WTC11 (cell line): ENCODE results near the gene S100A8. TPM values are rescaled to one million over a fixed set of nuclear protein-coding genes. Genes with fewer than 3 reads are reported as not detected.
"Not testable (repeated sequence)": the region's sequence is repeated elsewhere in the genome, so short reads cannot be mapped to it uniquely, and the experiment has no call there.

ENCODE experiments used
- ATAC-seq: fragments of 200-7000 bp; cut with Tn5 transposase; 2 replicates; pipeline ENCODE4 v1.10.0; 2021; ENCODE audit warnings: mild to moderate bottlenecking, moderate library complexity
- CTCF ChIA-PET: fragments of 300-600 bp; sonication (Branson Sonifier 250); formaldehyde crosslinking; loops from one replicate; lab custom pipeline; 2021; ENCODE audit warnings: antibody characterized with exemption; lab: Charles Lee
- POLR2A ChIA-PET: fragments of 350-600 bp; sonication (Branson Sonifier 250); formaldehyde crosslinking; loops from one replicate; lab custom pipeline; 2021; ENCODE audit warnings: antibody characterized with exemption; lab: Charles Lee
- DNase-seq: peaks from one replicate; pipeline ENCODE4 v3.0.0; 2021; ENCODE audit warnings: low spot score
- H3K27ac Mint-ChIP-seq: 2 replicates; pipeline ENCODE4 v1.8.0; 2021; ENCODE audit warnings: mixed read lengths
- H3K27me3 Mint-ChIP-seq: 2 replicates; pipeline ENCODE4 v1.8.0; 2021; ENCODE audit warnings: low read depth, mild to moderate bottlenecking, moderate library complexity, mixed read lengths
- H3K36me3 Mint-ChIP-seq: 2 replicates; pipeline ENCODE4 v1.8.0; 2021; ENCODE audit warnings: mixed read lengths
- H3K4me1 Mint-ChIP-seq: 2 replicates; pipeline ENCODE4 v1.8.0; 2022; ENCODE audit warnings: mixed read lengths
- H3K4me3 Mint-ChIP-seq: 2 replicates; pipeline ENCODE4 v1.8.0; 2021; ENCODE audit warnings: mild to moderate bottlenecking, moderate library complexity, mixed read lengths
- H3K9me3 Mint-ChIP-seq: 2 replicates; pipeline ENCODE4 v1.8.0; 2021; ENCODE audit warnings: mixed read lengths
- E2F4 ChIP-seq: sonication (generic); formaldehyde crosslinking; IDR thresholded peaks from 2 replicates; pipeline ENCODE4 v1.8.1; 2022; ENCODE audit warnings: low read depth, mild to moderate bottlenecking, moderate library complexity, missing genetic modification reagents, borderline replicate concordance
- EMX1 ChIP-seq: fragments of 250-450 bp; sonication (Bioruptor Pico); IDR thresholded peaks from 2 replicates; pipeline ENCODE4 v1.8.0; 2021; ENCODE audit warnings: mild to moderate bottlenecking
- ETV6 ChIP-seq: sonication (generic); formaldehyde crosslinking; IDR thresholded peaks from 2 replicates; pipeline ENCODE4 v1.8.1; 2022; ENCODE audit warnings: mild to moderate bottlenecking, missing genetic modification reagents
- GTF2I ChIP-seq: fragments of 250-450 bp; sonication (Bioruptor Pico); conservative IDR thresholded peaks from 2 replicates; pipeline ENCODE4 v1.4.0; 2021; ENCODE audit warnings: mild to moderate bottlenecking
- JAZF1 ChIP-seq: fragments of 250-450 bp; sonication (Bioruptor Pico); IDR thresholded peaks from 2 replicates; pipeline ENCODE4 v1.9.0; 2021; ENCODE audit warnings: moderate library complexity, mild to moderate bottlenecking, inconsistent platforms
- MXD4 ChIP-seq: fragments of 250-450 bp; sonication (Bioruptor Pico); IDR thresholded peaks from 2 replicates; pipeline ENCODE4 v1.8.0; 2021; ENCODE audit warnings: mild to moderate bottlenecking, moderate library complexity, borderline replicate concordance
- NR2C2 ChIP-seq: sonication (generic); formaldehyde crosslinking; IDR thresholded peaks from 2 replicates; pipeline ENCODE4 v1.8.0; 2022; ENCODE audit warnings: mild to moderate bottlenecking, missing genetic modification reagents
- PRDM15 ChIP-seq: sonication (generic); formaldehyde crosslinking; IDR thresholded peaks from 2 replicates; pipeline ENCODE4 v1.8.0; 2022; ENCODE audit warnings: missing genetic modification reagents
- PRRX2 ChIP-seq: fragments of 250-450 bp; sonication (Bioruptor Pico); IDR thresholded peaks from 2 replicates; pipeline ENCODE4 v1.8.0; 2021; ENCODE audit warnings: mild to moderate bottlenecking
- RORB ChIP-seq: fragments of 250-450 bp; sonication (Bioruptor Pico); IDR thresholded peaks from 2 replicates; pipeline ENCODE4 v1.9.0; 2021; ENCODE audit warnings: mild to moderate bottlenecking
- TP53 ChIP-seq: sonication (generic); formaldehyde crosslinking; IDR thresholded peaks from 2 replicates; pipeline ENCODE4 v1.8.1; 2023; ENCODE audit warnings: mild to moderate bottlenecking, missing genetic modification reagents
- ZNF219 ChIP-seq: sonication (generic); formaldehyde crosslinking; IDR thresholded peaks from 2 replicates; pipeline ENCODE4 v1.8.0; 2023; ENCODE audit warnings: missing genetic modification reagents, mild to moderate bottlenecking, borderline replicate concordance
- ZNF232 ChIP-seq: sonication (generic); formaldehyde crosslinking; IDR thresholded peaks from 2 replicates; pipeline ENCODE4 v1.8.0; 2022; ENCODE audit warnings: mild to moderate bottlenecking, missing genetic modification reagents
- total RNA-seq: library from RNA; stranded (reverse); gene quantifications from 3 replicates; pipeline ENCODE4 v1.2.3, GENCODE V29; 2021
- TF ChIP-seq, protein P1 (sequence below): sonication (generic); formaldehyde crosslinking; IDR thresholded peaks from 2 replicates; pipeline ENCODE4 v1.8.0; 2022; ENCODE audit warnings: mild to moderate bottlenecking, missing genetic modification reagents
- TF ChIP-seq, protein P2 (sequence below): sonication (generic); formaldehyde crosslinking; IDR thresholded peaks from 2 replicates; pipeline ENCODE4 v1.8.1; 2023; ENCODE audit warnings: mild to moderate bottlenecking, missing genetic modification reagents, moderate library complexity

S100A8 gene
- total RNA-seq, 1 experiment from 2014 or later: not detected

GRCh38 chr1:153347856-153348255, 43.0 kb downstream of the S100A8 start:
- H3K27me3 Mint-ChIP-seq: peaks cover 20% of the 10 kb centered on the region
- H3K4me1 Mint-ChIP-seq: peaks cover 12% of the 10 kb centered on the region
- H3K36me3 Mint-ChIP-seq: no peaks in the 10 kb centered on the region
- ChIA-PET POLR2A (no interaction called here), CTCF (interaction anchor here (0.9 to 2.4 kb wide), 8 partner anchors 10 to 311 kb away, joined by 3 to 33 read pairs (median 5); partner anchors contain the start of genes S100A9 and SNAPIN)
- TF ChIP-seq ZNF232 (no peak), MXD4 (no peak), ETV6 (CRISPR knock-in tag) (no peak), RORB (CRISPR knock-in tag) (no peak), PRDM15 (CRISPR knock-in tag) (no peak), NR2C2 (CRISPR knock-in tag) (no peak), E2F4 (no peak), GTF2I (CRISPR knock-in tag) (no peak), TP53 (CRISPR knock-in tag) (no peak), ZNF219 (CRISPR knock-in tag) (no peak)
- TF ChIP-seq, protein P1, sequence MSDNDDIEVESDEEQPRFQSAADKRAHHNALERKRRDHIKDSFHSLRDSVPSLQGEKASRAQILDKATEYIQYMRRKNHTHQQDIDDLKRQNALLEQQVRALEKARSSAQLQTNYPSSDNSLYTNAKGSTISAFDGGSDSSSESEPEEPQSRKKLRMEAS (CRISPR knock-in tag): no peak
- TF ChIP-seq, protein P2, sequence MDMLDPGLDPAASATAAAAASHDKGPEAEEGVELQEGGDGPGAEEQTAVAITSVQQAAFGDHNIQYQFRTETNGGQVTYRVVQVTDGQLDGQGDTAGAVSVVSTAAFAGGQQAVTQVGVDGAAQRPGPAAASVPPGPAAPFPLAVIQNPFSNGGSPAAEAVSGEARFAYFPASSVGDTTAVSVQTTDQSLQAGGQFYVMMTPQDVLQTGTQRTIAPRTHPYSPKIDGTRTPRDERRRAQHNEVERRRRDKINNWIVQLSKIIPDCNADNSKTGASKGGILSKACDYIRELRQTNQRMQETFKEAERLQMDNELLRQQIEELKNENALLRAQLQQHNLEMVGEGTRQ (CRISPR knock-in tag): no peak
- H3K4me3 Mint-ChIP-seq: no peak overlapping the region
- DNase-seq (no peak), ATAC-seq (no peak)
- no peaks in the 10 kb centered on the region for H3K9me3 Mint-ChIP-seq
- no peak overlapping the region for H3K27ac Mint-ChIP-seq

DNA sequence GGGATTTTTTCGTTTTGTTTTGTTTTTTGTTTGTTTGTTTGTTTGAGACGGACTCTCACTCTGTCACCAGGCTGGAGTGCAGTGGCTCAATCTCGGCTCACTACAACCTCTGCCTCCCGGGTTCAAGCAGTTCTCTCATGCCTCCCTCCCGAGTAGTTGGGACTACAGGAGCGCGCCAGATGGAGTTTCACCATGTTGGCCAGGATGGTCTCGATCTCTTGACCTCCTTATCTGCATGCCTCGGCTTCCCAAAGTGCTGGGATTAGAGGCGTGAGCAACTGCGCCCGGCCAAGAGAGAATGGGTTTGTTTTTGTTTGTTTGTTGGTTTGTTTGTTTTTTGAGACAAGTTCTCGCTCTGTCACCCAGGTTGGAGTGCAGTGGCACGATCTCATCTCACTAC, 43.8 kb downstream of the S100A8 start:
- H3K9me3 Mint-ChIP-seq: not testable (repeated sequence)

GRCh38 chr1:153346077-153346723, 44.7 kb downstream of the S100A8 start:
- H3K27me3 Mint-ChIP-seq: peaks cover 19% of the 10 kb centered on the region
- CTCF ChIA-PET: no interaction called here
- H3K27ac Mint-ChIP-seq: no peak overlapping the region
- no peaks in the 10 kb centered on the region for H3K9me3 Mint-ChIP-seq
- POLR2A ChIA-PET: no interaction called here
- H3K36me3 Mint-ChIP-seq: no peaks in the 10 kb centered on the region
- no peak for TF ChIP-seq EMX1
- no peak for TF ChIP-seq PRRX2 (CRISPR knock-in tag)
- no peak for TF ChIP-seq JAZF1
- DNase-seq: no peak
- no peak overlapping the region for H3K4me3 Mint-ChIP-seq
- no peak for ATAC-seq
- H3K4me1 Mint-ChIP-seq: peaks cover 12% of the 10 kb centered on the region

More for the DNA sequence above, 43.8 kb downstream of the S100A8 start:
- Mint-ChIP-seq H3K27me3 (peaks cover 20% of the 10 kb centered on the region), H3K4me1 (peaks cover 12% of the 10 kb centered on the region)
- DNase-seq, H3K4me3 Mint-ChIP-seq, H3K36me3 Mint-ChIP-seq, ATAC-seq, H3K27ac Mint-ChIP-seq, CTCF ChIA-PET, POLR2A ChIA-PET: not testable (repeated sequence)
